Measurements from ENCODE around the gene PDE6C.
A peak's percentile ranks its signal among the peaks of the same experiment; 100 is the strongest.
"Not testable (repeated sequence)": the region's sequence is repeated elsewhere in the genome, so short reads cannot be mapped to it uniquely, and the experiment has no call there.

PDE6C gene

GRCh38 chr10:93652857-93653256 is 40.5 kb downstream of the PDE6C start:
- no peak for DNase-seq

GRCh38 chr10:93654201-93654600 is 41.9 kb downstream of the PDE6C start:
- no peak for DNase-seq

- DNase-seq: no peak
Observed at GRCh38 chr10:93656155-93656554, 43.8 kb downstream of the PDE6C start.

GRCh38 chr10:93657757-93658156 is 45.4 kb downstream of the PDE6C start:
- no peak for DNase-seq

- DNase-seq: no peak
Observed at GRCh38 chr10:93666030-93666429, 53.7 kb downstream of the PDE6C start.

GRCh38 chr10:93667795-93668194 is 55.5 kb downstream of the PDE6C start:
- DNase-seq: no peak

GRCh38 chr10:93670372-93670771 is 58.0 kb downstream of the PDE6C start:
- no peak for DNase-seq

- no peak for DNase-seq
Observed at GRCh38 chr10:93671042-93671441, 58.7 kb downstream of the PDE6C start.

GRCh38 chr10:93672022-93672678 is 59.8 kb downstream of the PDE6C start:
- DNase-seq: no peak

GRCh38 chr10:93672890-93673289 is 60.6 kb downstream of the PDE6C start:
- no peak for DNase-seq

- DNase-seq: no peak
Observed at GRCh38 chr10:93673791-93674190, 61.5 kb downstream of the PDE6C start.

GRCh38 chr10:93678386-93678785 is 66.0 kb downstream of the PDE6C start:
- no peak for DNase-seq

GRCh38 chr10:93678805-93679587 is 66.7 kb downstream of the PDE6C start:
- no peak for DNase-seq

- DNase-seq: no peak
Observed at GRCh38 chr10:93680412-93681047, 68.2 kb downstream of the PDE6C start.

- no peak for DNase-seq
Observed at GRCh38 chr10:93687737-93688136, 75.4 kb downstream of the PDE6C start.

GRCh38 chr10:93695740-93696139 is 83.4 kb downstream of the PDE6C start:
- DNase-seq: no peak

- DNase-seq: not testable (repeated sequence)
Observed at GRCh38 chr10:93696582-93696981, 84.2 kb downstream of the PDE6C start.

GRCh38 chr10:93697207-93697606 is 84.9 kb downstream of the PDE6C start:
- no peak for DNase-seq

- peak; percentile 7 for DNase-seq
Observed at GRCh38 chr10:93701866-93702209, 89.5 kb downstream of the PDE6C start.

GRCh38 chr10:93702210-93703001 is 90.1 kb downstream of the PDE6C start, which contains the start of gene FRA10AC1:
TSS of gene FRA10AC1 (minus strand) at chr10:93702592. CDS start at chr10:93700106, 2,486 bp downstream.
- peak; percentile 85 for DNase-seq

- DNase-seq: no peak
Observed at GRCh38 chr10:93703066-93703465, 90.7 kb downstream of the PDE6C start.

GRCh38 chr10:93703841-93704240 is 91.5 kb downstream of the PDE6C start:
- DNase-seq: no peak

- no peak for DNase-seq
Observed at GRCh38 chr10:93704451-93704850, 92.1 kb downstream of the PDE6C start.
